ENCODE data around the gene ELP2.
"Not testable (repeated sequence)": the region's sequence is repeated elsewhere in the genome, so short reads cannot be mapped to it uniquely, and the experiment has no call there.

ELP2 gene, protein sequence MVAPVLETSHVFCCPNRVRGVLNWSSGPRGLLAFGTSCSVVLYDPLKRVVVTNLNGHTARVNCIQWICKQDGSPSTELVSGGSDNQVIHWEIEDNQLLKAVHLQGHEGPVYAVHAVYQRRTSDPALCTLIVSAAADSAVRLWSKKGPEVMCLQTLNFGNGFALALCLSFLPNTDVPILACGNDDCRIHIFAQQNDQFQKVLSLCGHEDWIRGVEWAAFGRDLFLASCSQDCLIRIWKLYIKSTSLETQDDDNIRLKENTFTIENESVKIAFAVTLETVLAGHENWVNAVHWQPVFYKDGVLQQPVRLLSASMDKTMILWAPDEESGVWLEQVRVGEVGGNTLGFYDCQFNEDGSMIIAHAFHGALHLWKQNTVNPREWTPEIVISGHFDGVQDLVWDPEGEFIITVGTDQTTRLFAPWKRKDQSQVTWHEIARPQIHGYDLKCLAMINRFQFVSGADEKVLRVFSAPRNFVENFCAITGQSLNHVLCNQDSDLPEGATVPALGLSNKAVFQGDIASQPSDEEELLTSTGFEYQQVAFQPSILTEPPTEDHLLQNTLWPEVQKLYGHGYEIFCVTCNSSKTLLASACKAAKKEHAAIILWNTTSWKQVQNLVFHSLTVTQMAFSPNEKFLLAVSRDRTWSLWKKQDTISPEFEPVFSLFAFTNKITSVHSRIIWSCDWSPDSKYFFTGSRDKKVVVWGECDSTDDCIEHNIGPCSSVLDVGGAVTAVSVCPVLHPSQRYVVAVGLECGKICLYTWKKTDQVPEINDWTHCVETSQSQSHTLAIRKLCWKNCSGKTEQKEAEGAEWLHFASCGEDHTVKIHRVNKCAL

DNA sequence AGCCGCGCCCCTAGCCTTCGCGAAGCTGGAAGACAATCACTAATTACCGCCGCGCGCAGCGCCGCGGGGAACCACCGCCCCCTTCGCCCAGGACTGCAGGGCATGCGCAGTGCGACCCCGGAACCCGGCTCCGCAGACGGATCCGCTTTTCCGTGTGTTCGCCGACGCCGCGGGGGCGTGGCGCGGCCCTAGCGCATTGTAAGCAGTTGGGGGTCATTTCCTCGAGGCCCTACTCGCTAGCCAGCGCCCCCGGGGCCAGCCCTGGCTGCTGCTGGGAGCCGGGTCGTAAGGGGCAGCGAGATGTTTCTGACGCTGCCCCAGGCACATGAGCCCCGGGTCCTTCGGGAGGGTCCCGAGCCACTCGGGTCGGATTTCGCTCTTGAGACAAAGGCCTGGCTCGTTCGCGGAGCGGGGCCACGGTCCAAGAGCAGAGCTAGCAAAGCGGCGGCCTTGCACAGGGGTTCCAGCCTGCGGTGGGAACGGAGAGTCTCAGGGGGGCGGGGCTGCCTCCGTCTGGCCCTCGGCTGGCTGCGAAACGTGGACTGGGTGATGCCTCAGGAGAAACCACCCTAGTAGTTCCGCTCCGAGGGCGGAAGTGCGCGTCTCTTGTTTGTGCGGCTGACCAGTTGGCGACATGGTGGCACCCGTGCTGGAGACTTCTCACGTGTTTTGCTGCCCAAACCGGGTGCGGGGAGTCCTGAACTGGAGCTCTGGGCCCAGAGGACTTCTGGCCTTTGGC lies at the start of gene ELP2, which contains the start of gene SLC39A6:
Gene ELP2 (plus strand): TSS at position 600 of the 739 bp plus-strand sequence. CDS start 35 bp downstream, at position 635.
Gene SLC39A6 (minus strand): TSS at position 41 of the 739 bp plus-strand sequence. CDS start 2,333 bp downstream, outside the sequence.
- peak; percentile 98 for DNase-seq

DNA sequence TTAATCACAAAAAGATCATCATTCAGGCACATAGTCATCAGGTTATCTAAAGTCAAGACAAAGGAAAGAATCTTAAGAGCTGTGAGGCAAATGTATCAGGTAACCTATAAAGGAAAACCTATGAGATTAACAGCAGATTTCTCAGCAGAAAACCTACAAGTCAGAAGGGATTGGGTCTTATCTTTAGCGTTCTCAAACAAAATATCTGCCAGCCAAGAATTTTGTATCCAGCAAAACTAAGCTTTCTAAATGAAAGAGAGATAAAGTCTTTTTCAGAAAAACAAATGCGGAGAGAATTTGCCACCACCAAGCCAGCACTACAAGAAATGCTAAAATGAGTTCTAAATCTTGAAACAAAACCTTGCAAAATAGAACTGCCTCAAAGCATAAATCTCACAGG lies 48.6 kb upstream of the ELP2 start:
- DNase-seq, result not testable (repeated sequence)

DNA sequence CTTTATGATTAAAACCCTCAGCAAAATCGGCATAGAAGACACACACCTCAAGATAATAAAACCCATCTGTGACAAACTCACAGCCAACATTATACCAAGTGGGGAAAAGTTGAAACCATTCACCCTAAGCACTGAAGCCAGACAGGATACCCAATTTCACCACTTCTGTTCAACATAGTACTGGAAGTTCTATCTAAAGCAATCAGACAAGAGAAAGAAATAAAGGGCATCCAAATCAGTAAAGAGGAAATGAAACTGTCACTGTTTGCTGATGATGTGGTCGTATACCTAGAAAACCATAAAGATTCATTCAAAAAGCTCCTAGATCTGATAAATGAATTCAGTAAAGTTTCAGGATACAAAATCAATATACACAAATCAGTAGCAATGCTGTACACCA lies 46.0 kb upstream of the ELP2 start:
- DNase-seq, result no peak

DNA sequence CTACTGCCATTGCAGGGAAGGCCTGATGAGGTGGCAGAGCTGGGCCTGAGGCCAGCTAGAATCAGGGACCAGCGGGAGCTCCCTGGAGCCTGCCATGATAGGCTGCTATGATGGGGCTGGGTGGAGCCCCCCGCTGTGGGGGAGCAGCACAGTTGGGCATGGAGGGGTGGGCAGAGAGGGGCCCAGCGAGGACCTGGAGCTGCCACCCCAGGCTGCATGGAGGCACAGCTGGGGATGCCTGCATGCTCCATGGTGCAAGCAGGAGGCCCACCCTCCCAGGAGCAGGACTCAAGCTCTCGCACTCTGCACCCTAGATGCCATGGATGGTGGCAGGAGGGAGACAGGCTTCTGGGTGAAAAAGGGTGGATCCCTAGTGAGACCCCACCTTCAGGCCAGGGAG lies 44.5 kb upstream of the ELP2 start:
- DNase-seq, result no peak

DNA sequence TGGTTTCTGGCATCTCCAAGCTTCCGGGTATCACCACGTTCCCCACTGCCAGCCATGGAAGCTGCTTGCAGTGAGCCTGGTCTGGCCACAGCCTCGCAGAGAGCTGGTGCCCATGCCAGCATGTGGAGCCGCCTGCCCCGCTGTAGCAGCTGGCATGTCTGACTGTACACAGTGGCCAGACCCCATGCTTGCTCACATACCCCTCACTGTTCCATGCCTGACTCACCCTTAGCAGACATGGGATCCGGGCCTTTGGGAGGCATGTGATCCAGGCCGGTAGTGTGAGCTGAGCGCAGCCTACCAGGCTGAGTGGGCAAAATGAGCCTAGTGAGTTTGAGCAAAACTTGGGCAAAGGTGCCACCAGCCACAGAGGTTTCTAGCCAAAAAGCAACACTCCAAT lies 43.5 kb upstream of the ELP2 start:
- no peak for DNase-seq

DNA sequence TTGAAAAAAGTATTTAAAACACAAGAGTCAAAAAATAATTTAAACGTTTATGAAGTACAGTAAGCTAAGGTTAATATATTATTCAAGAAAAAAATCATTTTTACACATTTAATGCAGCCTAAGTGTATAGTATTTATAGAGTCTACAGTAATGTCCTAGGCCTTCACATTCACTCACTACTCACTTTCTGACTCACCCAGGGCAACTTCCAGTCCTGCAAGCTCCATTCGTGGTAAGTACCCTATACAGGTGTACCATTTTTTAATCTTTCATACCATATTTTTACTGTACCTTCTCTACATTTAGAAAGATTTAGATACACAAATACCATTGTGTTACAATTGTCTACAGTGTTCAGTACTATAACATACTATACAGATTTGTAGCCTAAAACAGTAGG lies 41.4 kb upstream of the ELP2 start:
- no peak for DNase-seq

DNA sequence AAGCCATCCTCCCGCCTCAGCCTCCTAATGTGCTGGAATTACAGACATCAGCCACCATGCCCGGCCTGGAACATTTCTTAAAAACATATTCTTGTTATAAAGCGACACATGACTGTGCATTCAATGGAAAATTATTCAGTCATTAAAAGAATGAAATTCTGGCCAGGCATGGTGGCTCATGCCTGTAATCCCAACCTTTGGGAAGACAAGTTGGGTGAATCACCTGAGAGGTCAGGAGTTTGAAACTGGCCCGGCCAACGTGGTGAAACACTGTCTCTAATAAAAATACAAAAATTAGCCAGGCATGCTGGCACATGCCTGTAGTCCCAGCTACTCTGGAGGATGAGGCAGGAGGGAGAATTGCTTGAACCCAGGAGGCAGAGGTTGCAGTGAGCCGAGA lies 40.7 kb upstream of the ELP2 start:
- DNase-seq, result no peak

DNA sequence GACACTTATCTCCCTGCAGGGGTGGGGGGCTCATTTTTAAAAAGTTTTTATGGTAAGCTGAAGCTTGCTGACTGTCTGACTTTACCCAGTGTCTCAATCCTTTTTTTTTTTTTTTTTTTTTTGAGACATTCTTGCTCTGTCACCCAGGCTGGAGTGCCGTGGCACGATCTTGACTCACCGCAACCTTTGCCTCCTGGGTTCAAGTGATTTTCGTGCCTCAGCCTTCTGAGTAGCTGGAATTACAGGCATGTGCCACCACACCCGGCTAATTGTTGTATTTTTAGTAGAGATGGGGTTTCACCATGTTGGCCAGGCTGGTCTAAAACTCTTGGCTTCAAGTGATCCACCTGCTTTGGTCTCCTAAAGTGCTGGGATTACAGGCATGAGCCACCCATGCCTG lies 37.6 kb upstream of the ELP2 start:
- not testable (repeated sequence) for DNase-seq

DNA sequence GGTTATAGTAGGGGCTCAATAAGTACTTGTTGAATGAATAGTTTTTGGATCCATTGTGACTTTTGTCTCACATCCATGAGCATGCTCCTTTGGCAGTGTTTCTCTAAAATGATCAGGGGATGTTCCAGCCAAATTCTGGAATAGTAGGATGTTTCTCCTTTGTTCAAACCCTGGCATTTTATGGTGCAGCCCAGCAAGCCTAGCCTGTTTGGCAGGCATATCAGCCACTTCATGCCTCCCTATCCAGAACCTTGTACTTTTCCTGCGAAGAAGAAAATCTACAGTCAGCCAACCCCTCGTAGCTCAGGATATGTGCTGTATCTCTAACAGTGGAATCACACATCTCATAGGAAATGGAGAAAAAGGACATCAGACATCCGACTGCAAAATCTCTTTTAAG lies 35.3 kb upstream of the ELP2 start:
- no peak for DNase-seq

DNA sequence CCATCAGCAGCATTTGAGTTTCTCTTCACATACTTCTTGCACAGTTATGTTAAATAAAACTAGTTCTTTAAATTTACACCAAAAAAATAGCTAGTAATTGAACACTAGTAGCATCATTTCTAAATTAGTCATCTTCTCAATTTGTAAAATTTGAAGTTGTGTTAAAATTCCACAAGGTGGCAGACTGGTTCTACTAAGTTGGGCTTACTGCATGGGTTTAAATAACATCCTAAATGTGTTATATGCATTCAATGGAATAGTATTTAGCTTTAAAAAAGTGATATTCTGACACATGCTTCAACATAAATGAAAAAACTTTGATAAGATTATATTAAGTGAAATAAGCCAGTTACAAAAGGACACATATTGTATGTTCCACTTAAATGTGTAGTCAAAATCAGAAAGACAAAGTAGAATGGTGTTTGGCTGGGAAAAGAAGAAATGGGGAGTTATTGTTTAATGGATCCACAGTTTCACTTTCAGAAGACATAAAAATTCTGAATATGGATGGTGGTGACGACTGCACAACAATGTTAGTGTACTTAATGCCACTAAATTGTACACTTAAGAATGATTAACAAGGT lies 33.7 kb upstream of the ELP2 start:
- DNase-seq, result peak; percentile 82

DNA sequence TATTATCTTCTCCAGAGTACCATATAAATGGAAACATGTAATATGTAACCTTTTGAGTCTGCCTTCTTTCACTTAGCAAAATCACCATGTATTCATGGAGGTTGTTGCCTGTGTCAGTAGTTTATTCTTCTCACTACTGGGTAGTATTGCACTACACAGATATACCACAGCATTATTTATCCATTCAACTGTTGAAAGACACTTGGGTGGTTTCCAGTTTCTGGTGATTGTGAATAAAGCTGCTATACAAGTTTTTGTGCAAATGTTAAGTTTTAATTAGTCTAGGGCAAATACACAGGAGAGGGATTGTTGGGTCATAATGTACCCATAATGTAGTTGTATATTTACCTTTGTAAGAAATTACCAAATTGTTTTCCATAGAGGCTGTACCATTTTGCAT lies 32.7 kb upstream of the ELP2 start:
- DNase-seq, result no peak

DNA sequence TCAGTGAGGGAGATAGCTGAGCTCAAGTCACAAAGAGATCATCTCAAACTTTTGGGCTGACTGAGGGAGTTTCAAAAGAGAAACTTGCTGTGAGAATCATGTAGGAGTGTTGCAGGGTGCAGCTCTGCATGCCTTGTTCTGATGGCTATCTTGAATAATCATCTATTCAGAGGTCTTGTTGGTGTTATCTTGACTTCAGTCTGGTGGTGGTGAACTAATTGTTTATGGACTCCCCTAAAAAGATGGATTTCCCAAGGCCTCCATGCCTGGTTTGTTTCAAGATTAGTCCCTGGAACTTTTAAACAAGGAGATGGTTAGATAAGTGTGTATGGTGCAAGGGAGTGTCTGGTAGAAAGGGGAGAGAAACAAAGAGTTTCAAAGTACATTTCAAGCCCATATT lies 30.4 kb upstream of the ELP2 start:
- peak; percentile 37 for DNase-seq

DNA sequence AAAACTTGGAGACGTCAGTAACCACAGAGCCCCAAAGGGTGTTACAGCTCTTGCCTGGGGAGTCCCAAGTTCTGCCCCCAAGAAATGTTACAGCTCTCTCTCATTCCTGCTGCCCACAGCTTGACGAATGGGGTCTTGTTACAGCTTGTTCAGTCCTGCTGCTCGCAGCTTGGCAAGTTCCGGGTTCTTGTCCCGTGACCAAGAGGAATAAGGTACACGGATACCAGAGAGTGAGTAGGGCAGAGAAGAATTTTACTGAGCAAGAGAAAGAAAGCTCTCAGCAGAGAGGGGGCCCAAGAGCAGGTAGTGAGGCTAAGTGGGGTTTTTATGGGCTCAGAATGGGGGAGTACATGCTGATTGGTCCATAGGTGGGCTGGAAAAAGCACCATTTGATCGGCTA lies 27.8 kb upstream of the ELP2 start:
- no peak for DNase-seq

DNA sequence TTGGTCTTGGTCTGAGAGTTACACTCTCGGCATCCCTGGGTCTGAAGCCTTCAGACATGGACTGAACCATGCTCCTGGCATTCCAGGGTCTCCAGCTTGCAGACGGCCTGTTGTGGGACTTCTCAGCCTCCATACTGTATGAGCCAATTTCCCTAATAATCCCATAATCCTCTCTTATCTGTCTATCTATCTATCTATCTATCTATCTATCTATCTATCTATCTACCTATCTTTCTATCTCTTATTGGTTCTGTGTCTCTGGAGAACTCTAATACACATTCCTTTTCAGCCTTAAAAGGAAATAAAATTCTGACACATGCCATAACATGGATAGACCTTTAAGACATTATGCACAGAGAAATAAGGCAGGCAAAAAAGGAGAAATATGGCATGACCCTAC lies 24.9 kb upstream of the ELP2 start:
- DNase-seq, result no peak

DNA sequence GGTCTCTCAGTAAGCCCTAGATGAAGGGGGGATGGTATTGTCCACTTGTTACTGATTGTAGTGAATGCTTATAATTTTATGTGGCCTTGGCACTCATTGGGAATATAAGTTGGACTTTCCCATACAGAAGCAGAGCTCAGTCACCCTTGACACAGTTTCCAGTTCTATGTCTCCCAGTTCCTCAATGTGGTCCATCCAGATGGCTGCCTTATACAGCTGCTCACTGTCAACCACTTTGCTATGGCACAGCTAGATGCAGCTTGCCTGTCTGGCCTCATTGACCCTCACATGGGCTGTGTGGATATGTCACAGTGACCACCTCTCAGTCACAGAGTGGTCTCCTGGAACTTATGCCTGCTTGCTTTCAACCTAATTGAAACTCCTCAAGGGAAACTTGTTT lies 22.2 kb upstream of the ELP2 start:
- no peak for DNase-seq

DNA sequence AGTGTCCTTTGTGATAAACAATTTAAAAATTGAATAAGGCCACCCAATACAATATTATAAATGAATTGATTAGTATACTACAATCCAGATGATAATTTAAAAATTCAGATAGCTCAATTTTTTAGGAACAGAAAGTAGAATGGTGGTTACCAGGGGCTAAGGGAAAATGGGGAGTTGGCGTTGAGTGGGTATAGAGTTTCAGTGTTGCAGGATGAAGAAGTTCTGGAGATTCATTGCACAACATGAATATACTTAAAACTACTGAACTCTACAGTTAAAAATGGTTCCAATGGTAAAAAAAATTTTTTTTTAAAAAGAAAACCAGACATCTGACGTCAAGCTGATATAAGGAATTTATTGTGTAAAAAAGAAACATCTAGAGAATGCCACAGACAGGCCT lies 21.5 kb upstream of the ELP2 start:
- no peak for DNase-seq

DNA sequence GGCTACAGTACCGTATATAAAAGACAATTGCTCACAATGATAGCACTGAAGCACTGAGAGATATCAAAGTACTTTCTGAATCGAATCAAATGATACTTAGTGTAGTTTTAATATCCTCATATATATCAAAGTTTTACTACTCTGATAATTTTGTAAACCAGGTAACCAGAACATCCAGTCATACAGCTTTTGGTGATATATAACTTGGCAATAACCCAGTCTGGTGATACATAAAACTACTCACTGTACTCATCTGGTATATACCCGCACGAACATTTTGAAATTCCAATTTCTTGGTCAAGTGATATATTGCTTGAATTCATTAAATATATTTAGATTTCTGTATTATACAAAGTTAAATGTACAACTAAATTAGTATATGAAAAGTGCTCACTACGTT lies 21.1 kb upstream of the ELP2 start:
- DNase-seq, result no peak

DNA sequence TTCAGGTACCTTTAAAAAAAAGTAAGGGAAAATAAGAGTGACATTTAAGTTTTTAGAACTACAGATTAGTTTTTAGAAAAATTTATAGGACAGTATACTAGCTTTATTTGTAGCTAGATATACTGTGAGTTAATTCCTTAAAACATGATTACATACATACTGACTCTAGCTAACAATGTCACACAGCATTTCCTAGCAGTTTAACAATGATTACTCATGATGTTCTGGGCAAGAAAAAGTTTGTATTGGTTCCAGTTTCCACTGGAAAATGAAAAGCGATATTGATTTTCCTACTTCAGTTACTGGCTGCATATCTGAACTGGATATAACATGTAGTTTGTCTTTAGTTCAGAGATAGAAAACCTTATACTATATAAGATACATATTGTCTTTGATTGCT lies 20.0 kb upstream of the ELP2 start:
- DNase-seq, result no peak

DNA sequence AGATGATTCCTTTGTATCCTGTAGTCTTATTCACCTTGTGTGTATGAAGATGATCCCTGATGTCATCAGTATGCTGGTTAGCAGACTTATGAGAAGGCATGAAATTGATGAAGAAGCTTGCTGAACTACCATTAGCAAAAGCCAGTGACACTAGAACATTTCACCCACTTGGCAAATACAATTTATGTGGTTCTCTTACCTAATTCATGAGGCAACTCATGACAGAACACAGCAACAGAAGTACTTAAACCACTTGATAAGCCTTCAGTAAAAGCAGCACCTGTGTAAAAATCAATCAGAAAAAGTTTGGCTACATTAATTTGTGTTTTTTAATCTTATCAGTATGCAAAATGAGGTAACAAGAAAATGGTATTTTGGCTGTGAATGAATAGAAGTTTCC lies 17.4 kb upstream of the ELP2 start:
- DNase-seq, result no peak

DNA sequence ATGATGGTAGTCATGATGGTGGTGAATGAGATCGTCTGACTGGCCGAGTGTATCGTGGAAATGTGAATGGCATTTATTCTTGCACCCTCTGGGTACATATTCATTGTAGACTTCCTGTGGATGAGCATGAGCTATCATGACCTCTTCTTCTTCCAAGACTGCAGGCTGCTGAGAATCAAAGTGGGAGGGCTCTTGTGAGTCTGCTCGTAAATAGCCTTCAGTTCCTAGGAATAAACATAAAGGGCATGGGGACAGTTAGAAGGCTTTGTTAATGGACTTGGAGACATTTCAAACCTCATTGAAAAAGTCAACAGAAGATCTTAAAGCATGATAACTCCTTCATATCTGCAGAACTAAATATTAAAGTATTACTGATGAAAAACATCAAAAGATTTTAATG lies 15.4 kb upstream of the ELP2 start:
- no peak for DNase-seq

DNA sequence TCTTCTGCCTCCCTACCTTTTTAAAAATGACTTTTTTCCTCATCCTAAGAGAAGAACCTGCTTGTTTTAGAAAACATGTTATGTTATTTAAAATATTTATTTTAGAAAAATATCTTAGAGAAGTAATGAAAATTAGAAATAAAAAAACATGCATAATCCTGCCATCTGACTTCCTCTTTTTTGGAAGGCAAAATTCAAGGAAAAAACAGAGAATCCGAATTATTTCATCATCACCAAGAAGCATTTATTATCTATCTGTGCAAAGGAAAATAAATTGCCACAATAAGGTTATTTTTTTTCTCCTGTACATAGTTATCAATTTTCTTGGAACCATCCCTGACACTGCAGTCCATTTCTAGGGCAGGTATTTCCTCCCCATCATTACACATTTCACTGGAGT lies 15.0 kb upstream of the ELP2 start:
- no peak for DNase-seq

DNA sequence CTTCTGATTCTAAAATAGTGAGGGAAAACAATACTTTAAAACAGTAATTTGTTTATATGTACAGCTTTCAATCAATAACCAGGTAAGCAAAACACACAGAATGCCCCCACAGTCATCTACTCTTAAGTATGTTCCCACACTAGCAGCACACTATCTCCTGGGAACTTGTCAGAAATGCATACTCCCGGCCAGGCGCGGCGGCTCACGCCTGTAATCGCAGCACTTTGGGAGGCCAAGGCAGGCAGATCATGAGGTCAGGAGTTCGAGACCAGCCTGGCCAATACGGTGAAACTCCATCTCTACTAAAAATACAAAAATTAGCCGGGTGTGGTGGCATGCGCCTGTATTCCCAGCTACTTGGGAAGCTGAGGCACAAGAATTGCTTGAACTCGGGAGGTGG lies 12.9 kb upstream of the ELP2 start:
- not testable (repeated sequence) for DNase-seq

DNA sequence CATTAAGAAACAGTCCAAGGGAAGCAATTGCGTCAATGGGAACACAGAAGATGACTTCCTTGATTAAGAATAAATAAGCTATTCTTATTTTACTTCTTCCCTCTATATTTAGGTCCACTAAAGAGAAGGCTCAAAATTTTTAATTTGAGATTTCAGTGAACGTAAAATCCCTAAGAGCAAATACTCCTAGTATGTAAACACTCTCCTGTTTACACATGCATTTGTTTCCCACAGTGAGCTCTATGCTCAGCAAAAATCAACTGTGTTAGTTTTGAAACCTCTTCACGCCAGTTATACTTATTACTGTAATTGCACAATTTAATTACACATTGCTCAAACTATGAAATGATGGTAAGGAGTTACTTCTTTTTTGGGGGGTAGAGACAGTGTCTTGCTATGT lies 9.4 kb upstream of the ELP2 start:
- DNase-seq, result no peak

Data from hematopoietic multipotent progenitor cell treated with erythropoietin and hydrocortisone succinate and interleukin-3 and kit ligand, for 6 days (in vitro differentiated cells).